Measurements from ENCODE around the gene ZBTB34.

GRCh38 chr9:126851286-126851880 is 9.1 kb upstream of the ZBTB34 start:
- TF ChIP-seq CTCF (conservative IDR thresholded peaks at IDR 0.05), result no peak
- no peak for TF ChIP-seq ZFX (IDR thresholded peaks at IDR 0.05)

Data from C4-2B (cell line).